ENCODE results near the gene MAML2.
A peak's percentile ranks its signal among the peaks of the same experiment; 100 is the strongest.

The MAML2 gene

GRCh38 chr11:96156379-96156722, 186.6 kb downstream of the MAML2 start:
- TF ChIP-seq CTCF (IDR thresholded peaks at IDR 0.05; ENCODE audit: low read depth, low read length) = no peak
- DNase-seq (ENCODE audit: extremely low read depth, low read depth) = no peak

- TF ChIP-seq CTCF (IDR thresholded peaks at IDR 0.05; ENCODE audit: low read depth, low read length) = peak; percentile 31
- DNase-seq (ENCODE audit: extremely low read depth, low read depth) = peak; percentile 81
Observed at GRCh38 chr11:96155627-96156378, 187.2 kb downstream of the MAML2 start.

- no peak for TF ChIP-seq CTCF (IDR thresholded peaks at IDR 0.05; ENCODE audit: low read depth, low read length)
- no peak for DNase-seq (ENCODE audit: extremely low read depth, low read depth)
Observed at GRCh38 chr11:96154802-96155520, 188.0 kb downstream of the MAML2 start.

GRCh38 chr11:96152623-96153022, 190.4 kb downstream of the MAML2 start:
- DNase-seq (ENCODE audit: extremely low read depth, low read depth) = no peak
- no peak for TF ChIP-seq CTCF (IDR thresholded peaks at IDR 0.05; ENCODE audit: low read depth, low read length)

GRCh38 chr11:96151501-96151900, 191.5 kb downstream of the MAML2 start:
- no peak for TF ChIP-seq CTCF (IDR thresholded peaks at IDR 0.05; ENCODE audit: low read depth, low read length)
- DNase-seq (ENCODE audit: extremely low read depth, low read depth) = no peak

GRCh38 chr11:96150609-96151008, 192.4 kb downstream of the MAML2 start:
- TF ChIP-seq CTCF (IDR thresholded peaks at IDR 0.05; ENCODE audit: low read depth, low read length) = no peak
- DNase-seq (ENCODE audit: extremely low read depth, low read depth) = no peak
